ENCODE measurements around the gene CEP152.
"Not testable (repeated sequence)": the region's sequence is repeated elsewhere in the genome, so short reads cannot be mapped to it uniquely, and the experiment has no call there.

The CEP152 gene

GRCh38 chr15:48823237-48823636 lies 12.4 kb upstream of the CEP152 start:
- DNase-seq (ENCODE audit: low read depth): no peak
- no peak overlapping the region for H3K4me3 ChIP-seq (ENCODE audit: low read depth, low read length)

DNA sequence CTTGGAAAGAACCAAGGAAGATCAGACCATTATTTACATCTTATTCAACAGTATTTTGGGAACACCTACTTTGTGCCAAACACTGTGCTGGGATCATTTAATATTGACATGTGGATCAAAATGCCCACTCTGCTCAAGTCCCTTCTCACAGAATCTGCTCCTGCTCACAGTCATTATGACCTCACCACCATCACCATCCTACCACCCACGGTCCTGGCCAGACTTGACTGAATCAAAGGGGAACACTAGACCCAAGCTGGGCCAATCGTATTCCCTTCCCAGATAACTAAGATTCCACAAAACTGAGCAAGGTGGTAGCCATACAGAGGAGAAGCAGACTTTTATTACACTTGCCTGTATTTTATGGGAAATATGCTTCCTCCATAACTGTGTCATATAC lies 3.4 kb upstream of the CEP152 start:
- no peak for DNase-seq (ENCODE audit: low read depth)
- no peak overlapping the region for H3K4me3 ChIP-seq (ENCODE audit: low read depth, low read length)

DNA sequence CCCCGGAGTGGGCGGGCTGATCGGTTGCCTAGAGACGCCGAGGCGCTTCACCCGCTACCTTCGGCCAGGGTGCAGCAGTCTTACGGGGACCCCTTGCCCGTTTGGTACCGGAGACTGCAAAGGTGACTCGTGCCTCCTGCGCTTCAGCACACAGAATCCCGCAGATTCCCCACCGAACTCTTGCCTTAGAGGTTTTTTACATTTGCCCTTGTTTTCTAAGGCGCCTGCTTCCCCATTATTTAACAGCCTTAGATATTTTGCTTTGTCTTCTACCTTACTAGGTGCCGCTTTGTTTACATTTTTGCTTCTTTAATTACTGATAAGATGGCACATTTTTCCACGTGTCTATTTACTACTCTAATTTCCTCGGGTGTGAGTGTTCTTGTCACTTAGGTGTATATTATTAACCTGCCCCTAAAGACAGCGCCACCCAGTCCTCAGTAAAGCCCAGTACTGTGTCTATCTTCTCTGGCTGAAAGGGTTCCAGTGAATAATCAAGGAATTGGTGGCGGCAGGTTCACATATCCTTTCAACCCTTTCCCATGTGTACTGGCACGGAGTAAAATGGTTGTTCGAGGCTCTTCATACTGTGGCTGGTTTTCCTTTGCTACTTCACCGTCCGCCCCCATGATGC lies 573 bp upstream of the CEP152 start:
- H3K4me3 ChIP-seq (ENCODE audit: low read depth, low read length): peak overlapping the region; percentile 85
- no peak for DNase-seq (ENCODE audit: low read depth)

DNA sequence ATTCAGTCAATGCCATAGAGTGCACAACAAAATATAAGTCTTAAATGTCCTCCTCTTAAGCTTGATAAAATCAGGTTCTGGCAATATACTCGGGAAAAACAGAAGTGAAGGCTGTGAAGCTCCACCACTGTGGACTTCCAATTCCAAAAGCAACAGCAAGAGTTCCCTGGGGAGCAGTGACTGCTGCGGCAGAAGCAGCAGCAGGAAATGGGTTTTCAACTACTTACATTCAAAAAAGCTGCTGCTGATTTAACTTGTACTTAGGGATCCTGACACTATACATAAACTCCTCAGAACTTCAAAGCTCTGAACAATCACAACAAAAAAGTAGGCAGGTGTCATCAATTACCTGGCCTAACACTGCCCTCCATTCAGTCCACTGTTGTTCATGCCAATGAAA lies 4.7 kb downstream of the CEP152 start:
- DNase-seq (ENCODE audit: low read depth): no peak
- no peak overlapping the region for H3K4me3 ChIP-seq (ENCODE audit: low read depth, low read length)

- no peak overlapping the region for H3K4me3 ChIP-seq (ENCODE audit: low read depth, low read length)
- no peak for DNase-seq (ENCODE audit: low read depth)
Measured at GRCh38 chr15:48805591-48805990, 5.3 kb downstream of the CEP152 start.

GRCh38 chr15:48803877-48804276 lies 7.0 kb downstream of the CEP152 start:
- H3K4me3 ChIP-seq (ENCODE audit: low read depth, low read length): no peak overlapping the region
- no peak for DNase-seq (ENCODE audit: low read depth)

GRCh38 chr15:48802867-48803266 lies 8.0 kb downstream of the CEP152 start:
- H3K4me3 ChIP-seq (ENCODE audit: low read depth, low read length): no peak overlapping the region
- peak; percentile 88 for DNase-seq (ENCODE audit: low read depth)

DNA sequence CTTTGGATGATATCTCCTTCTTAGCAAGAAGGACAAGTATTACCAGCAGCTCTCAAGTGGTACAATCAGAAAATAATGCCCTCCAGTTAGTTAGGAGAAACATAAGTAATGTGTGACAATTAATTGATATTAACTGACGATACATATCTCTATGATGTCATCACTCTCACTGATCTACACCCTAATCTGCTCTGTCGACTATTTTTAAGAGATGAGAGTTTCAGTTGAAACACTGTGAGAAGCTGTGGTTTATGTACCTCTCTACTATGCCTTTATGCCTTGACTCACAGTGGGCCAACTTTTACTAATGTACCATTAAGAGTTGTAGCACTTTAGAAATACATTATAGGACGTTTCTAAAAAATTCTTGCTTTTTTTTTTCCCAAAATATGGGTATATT lies 8.6 kb downstream of the CEP152 start:
- no peak for DNase-seq (ENCODE audit: low read depth)
- no peak overlapping the region for H3K4me3 ChIP-seq (ENCODE audit: low read depth, low read length)

DNA sequence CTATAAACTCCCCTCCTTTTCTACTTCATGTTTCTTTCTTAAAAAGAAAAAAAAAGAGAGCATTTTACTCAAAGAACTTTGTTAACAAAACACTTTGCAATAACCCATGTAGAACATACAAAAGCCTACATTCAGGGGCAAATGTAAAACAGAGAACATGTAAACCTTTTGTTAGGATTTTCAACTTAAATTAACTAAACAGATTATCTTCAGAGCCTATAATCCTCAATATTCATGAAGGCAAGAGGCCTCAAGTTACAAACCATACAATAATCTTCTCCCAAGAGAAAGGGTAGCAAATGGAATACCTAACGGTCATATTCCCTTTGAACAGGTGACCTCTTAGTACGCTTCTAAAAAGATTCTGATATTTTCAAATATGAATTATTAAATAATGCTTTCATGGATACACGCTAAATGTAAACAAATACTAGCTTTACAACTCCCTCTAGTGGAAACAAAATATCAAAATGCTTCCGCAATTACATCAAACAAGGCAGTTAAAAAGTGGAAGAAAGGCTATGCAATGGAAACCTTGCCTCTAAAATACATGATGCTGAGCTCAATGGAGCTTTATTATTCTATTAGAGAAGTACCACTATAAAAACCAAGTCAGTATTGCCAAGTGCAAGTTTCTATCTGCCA lies 9.9 kb downstream of the CEP152 start:
- no peak for DNase-seq (ENCODE audit: low read depth)
- no peak overlapping the region for H3K4me3 ChIP-seq (ENCODE audit: low read depth, low read length)

DNA sequence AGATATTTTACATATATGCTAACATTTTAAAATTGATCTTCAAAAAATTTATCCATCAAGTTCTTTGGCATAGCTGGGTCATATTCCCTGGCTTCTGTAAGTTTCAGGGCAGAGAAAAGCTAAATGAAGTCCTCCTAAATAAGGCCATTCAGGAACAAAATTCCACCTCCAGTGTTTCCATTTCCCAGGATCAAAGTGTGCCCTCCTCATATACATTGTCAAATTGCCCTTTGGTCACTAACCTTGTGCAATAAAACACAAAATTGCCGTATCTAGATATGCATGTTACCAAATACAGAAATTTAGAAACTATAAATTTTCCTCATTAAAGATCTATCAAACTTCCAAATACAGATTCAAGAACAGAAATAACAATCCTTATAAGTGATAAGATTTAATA lies 10.6 kb downstream of the CEP152 start:
- no peak overlapping the region for H3K4me3 ChIP-seq (ENCODE audit: low read depth, low read length)
- no peak for DNase-seq (ENCODE audit: low read depth)

DNA sequence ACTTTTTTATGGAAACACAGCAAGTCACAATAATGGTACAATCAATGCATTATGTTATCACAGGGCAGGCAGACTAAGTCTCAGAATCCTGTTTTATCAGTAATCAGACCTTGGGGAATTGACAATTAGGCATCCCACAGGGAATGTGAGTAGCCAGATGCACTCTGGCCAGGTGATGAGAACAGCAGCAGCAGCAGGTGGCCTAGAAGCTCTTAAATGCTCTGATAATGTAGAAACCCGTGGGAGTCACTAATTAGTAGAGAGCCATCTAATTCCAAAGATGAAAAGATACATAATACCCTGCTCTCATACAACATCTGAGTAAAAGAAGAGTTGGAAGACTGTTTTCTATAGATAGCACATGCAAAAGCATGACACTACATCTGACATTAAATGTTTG lies 12.6 kb downstream of the CEP152 start:
- no peak for DNase-seq (ENCODE audit: low read depth)
- no peak overlapping the region for H3K4me3 ChIP-seq (ENCODE audit: low read depth, low read length)

- DNase-seq (ENCODE audit: low read depth): peak; percentile 29
- H3K4me3 ChIP-seq (ENCODE audit: low read depth, low read length): no peak overlapping the region
Measured at GRCh38 chr15:48796930-48797329, 13.9 kb downstream of the CEP152 start.

- no peak for DNase-seq (ENCODE audit: low read depth)
- no peak overlapping the region for H3K4me3 ChIP-seq (ENCODE audit: low read depth, low read length)
Measured at GRCh38 chr15:48796521-48796920, 14.3 kb downstream of the CEP152 start.

DNA sequence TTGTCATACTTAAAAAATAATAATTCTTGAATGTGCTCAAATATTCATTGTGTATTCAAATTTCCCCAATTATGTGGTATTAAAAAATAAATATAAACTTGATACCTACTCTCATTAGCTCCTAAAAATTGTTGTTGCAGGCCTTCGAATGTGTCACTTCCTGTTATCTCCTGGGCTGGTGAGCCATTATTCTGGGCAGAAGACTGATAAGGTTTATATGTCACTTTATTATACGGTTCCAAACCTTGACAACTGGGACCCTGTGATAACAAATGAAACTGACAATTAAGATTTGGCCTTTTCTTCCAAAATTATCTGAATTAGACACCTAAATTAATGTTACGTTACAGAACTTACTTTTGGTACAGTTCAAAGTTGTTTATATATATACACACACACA lies 15.0 kb downstream of the CEP152 start:
- no peak overlapping the region for H3K4me3 ChIP-seq (ENCODE audit: low read depth, low read length)
- no peak for DNase-seq (ENCODE audit: low read depth)

DNA sequence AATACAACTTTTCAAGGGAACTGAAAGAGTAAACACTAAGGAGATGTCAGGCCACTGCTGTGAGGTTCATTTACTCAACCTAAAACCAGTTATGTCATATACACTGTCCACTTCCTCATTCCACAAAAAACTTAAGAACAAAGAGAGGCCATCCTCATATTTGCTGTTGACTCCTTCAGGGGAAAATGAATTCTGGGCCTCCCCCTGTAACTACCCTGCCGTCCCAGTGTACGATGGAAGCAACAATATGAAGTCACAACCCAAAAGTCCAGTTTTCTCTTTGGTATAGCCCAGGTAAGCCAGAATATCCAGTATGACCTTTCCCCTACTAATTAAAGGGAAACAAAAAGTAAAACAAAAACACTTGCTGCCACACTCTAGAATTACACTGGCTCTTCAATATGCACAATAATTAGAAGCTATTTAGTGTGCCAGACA lies 16.2 kb downstream of the CEP152 start:
- no peak overlapping the region for H3K4me3 ChIP-seq (ENCODE audit: low read depth, low read length)
- DNase-seq (ENCODE audit: low read depth): no peak

DNA sequence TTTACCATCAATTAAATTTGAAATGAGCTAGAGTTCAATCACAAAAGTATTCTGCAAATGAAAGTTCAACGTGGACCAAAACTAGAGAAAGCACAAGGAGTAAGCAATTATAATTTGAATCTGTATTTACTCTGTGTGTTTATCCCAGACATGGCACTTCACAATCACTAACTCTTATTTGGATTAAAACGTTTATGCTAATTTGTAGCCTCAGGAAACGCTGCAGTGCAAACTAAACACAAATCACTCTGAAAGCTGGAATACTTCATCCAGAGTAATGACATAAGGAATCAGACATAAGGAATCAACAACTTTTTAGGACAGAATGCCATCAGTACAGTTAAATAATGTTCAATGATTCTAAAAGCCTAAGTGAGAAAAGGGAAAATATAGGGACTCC lies 18.5 kb downstream of the CEP152 start:
- no peak for DNase-seq (ENCODE audit: low read depth)
- no peak overlapping the region for H3K4me3 ChIP-seq (ENCODE audit: low read depth, low read length)

- not testable (repeated sequence) for DNase-seq (ENCODE audit: low read depth); H3K4me3 ChIP-seq (ENCODE audit: low read depth, low read length)
Measured at GRCh38 chr15:48790466-48791115, 20.3 kb downstream of the CEP152 start.

DNA sequence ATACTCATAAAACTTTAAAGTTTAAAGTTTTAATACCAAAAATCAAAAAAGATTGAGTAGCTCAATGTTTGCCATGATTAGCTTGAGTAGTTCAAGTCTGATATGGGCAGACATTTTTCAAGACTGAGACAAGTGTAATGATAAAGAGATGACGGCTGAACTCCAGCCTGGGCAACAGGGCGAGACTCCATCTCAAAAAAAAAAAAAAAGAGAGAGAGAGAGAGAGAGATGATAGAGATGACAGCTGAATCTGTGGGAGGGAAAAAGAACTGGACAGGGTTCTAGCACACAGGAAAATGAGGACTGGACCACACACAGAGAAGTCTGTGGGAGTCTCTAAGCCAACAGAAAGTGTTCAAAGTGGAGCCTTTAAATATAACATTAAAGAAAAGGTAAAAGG lies 25.2 kb downstream of the CEP152 start:
- no peak overlapping the region for H3K4me3 ChIP-seq (ENCODE audit: low read depth, low read length)
- DNase-seq (ENCODE audit: low read depth): no peak

GRCh38 chr15:48785195-48785594 lies 25.7 kb downstream of the CEP152 start:
- DNase-seq (ENCODE audit: low read depth): no peak
- no peak overlapping the region for H3K4me3 ChIP-seq (ENCODE audit: low read depth, low read length)

- DNase-seq (ENCODE audit: low read depth): no peak
Measured at GRCh38 chr15:48784756-48785155, 26.1 kb downstream of the CEP152 start.

DNA sequence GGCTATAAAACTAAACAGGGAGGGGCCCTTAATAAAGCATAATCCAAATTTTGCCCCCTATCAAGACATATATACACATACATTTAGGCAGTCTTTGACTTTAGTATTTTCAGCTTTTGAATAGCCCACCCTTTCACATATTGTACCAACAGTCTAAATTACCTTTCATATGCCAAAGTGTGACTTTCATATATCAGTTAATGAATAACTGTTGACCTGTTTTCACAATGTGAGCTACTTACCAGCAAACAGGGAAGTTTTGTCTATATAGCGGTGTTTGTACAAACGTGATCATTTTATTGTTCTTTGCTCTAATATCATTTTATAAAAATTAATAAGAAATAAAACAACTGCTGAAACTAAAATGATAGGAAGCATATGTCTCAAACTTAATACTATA lies 28.0 kb downstream of the CEP152 start:
- DNase-seq (ENCODE audit: low read depth): no peak
- no peak overlapping the region for H3K4me3 ChIP-seq (ENCODE audit: low read depth, low read length)

More at GRCh38 chr15:48784756-48785155, 26.1 kb downstream of the CEP152 start:
- H3K4me3 ChIP-seq (ENCODE audit: low read depth, low read length): no peak overlapping the region

Data from skeletal muscle cell (primary cell).